HG03469 (cell line): ENCODE measurements around the gene CHRM2.

Experiments used
- ATAC-seq: cut with Tn5 transposase; IDR thresholded peaks from one replicate; pipeline ENCODE4 v1.9.1; 2021; ENCODE audit warnings: mild to moderate bottlenecking, moderate library complexity, moderate number of reproducible peaks; ENCODE audit not compliant: unreplicated experiment

CHRM2 gene

GRCh38 chr7:137018468-137018867 lies 150.0 kb downstream of the CHRM2 start:
- ATAC-seq: no peak

GRCh38 chr7:137020351-137020750 lies 151.9 kb downstream of the CHRM2 start:
- ATAC-seq: no peak

GRCh38 chr7:137025469-137026175 lies 157.2 kb downstream of the CHRM2 start:
- no peak for ATAC-seq

GRCh38 chr7:137026176-137026500 lies 157.7 kb downstream of the CHRM2 start:
- ATAC-seq: no peak

- ATAC-seq: no peak
Observed at GRCh38 chr7:137032436-137032835, 164.0 kb downstream of the CHRM2 start.

- no peak for ATAC-seq
Observed at GRCh38 chr7:137036768-137037167, 168.3 kb downstream of the CHRM2 start.

GRCh38 chr7:137038706-137039105 lies 170.3 kb downstream of the CHRM2 start:
- no peak for ATAC-seq

GRCh38 chr7:137040745-137041144 lies 172.3 kb downstream of the CHRM2 start:
- ATAC-seq: no peak

- no peak for ATAC-seq
Observed at GRCh38 chr7:137045573-137045972, 177.1 kb downstream of the CHRM2 start.

GRCh38 chr7:137069249-137069963 lies 201.0 kb downstream of the CHRM2 start:
- no peak for ATAC-seq
